Measurements from ENCODE around the gene SNRPN.

The SNRPN gene

GRCh38 chr15:24985224-24985623 lies 30.4 kb downstream of the SNRPN start:
- POLR2A ChIA-PET, result no interaction called here
- H3K4me3 ChIP-seq (ENCODE audit: low read depth, low read length), result no peak overlapping the region
- CTCF ChIA-PET, result no interaction called here
- TF ChIP-seq, protein P1, sequence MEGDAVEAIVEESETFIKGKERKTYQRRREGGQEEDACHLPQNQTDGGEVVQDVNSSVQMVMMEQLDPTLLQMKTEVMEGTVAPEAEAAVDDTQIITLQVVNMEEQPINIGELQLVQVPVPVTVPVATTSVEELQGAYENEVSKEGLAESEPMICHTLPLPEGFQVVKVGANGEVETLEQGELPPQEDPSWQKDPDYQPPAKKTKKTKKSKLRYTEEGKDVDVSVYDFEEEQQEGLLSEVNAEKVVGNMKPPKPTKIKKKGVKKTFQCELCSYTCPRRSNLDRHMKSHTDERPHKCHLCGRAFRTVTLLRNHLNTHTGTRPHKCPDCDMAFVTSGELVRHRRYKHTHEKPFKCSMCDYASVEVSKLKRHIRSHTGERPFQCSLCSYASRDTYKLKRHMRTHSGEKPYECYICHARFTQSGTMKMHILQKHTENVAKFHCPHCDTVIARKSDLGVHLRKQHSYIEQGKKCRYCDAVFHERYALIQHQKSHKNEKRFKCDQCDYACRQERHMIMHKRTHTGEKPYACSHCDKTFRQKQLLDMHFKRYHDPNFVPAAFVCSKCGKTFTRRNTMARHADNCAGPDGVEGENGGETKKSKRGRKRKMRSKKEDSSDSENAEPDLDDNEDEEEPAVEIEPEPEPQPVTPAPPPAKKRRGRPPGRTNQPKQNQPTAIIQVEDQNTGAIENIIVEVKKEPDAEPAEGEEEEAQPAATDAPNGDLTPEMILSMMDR (IDR thresholded peaks at IDR 0.05; ENCODE audit: insufficient read depth, low read length, missing control alignments), result no peak
- DNase-seq (ENCODE audit: low read depth, low spot score), result no peak

DNA sequence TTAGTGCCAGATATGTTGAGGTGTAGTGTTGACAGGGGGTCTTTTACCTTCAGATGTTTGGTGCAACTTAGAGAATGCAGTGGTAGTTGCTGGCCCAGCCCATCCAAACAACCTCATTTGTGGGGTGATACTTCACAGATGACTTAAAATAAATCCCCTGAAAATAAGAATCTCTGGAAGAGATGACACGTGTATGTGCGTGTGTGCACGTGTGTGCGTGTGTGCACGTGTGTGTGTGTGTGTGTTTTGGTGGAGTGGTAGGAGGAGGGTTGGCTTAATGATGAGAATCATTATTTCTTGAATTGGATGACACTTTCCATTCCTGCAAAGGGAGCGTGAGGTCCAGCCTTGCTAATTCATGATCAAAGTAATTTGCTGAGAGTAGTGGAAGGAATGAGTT lies 31.9 kb downstream of the SNRPN start:
- CTCF ChIA-PET, result no interaction called here
- H3K4me3 ChIP-seq (ENCODE audit: low read depth, low read length), result no peak overlapping the region
- POLR2A ChIA-PET, result no interaction called here
- TF ChIP-seq, protein P1 (IDR thresholded peaks at IDR 0.05; ENCODE audit: insufficient read depth, low read length, missing control alignments), result no peak
- DNase-seq (ENCODE audit: low read depth, low spot score), result no peak

GRCh38 chr15:25019434-25019833 lies 64.6 kb downstream of the SNRPN start:
- POLR2A ChIA-PET, result no interaction called here
- CTCF ChIA-PET, result no interaction called here
- H3K4me3 ChIP-seq (ENCODE audit: low read depth, low read length), result no peak overlapping the region
- TF ChIP-seq, protein P1 (IDR thresholded peaks at IDR 0.05; ENCODE audit: insufficient read depth, low read length, missing control alignments), result no peak
- no peak for DNase-seq (ENCODE audit: low read depth, low spot score)

DNA sequence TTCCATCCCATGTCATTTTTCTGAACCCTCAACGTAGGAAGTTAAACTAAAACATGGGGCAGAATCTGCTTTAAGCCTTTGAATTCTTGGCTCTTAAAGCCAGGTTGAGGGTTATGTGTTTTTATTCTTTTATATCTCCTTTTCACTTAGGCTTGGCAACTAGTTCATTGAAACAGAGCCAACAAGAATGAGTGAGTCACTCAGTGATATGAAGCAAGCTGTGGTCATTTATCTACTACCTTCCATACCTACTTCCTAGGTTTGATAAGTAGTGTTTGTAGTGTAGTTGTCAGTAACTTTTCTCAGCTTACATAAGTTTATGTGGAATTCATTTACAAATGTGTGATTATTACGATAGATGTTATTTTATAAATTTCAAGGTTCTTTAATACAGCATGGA lies 67.4 kb downstream of the SNRPN start:
- H3K4me3 ChIP-seq (ENCODE audit: low read depth, low read length), result no peak overlapping the region
- TF ChIP-seq, protein P1 (IDR thresholded peaks at IDR 0.05; ENCODE audit: insufficient read depth, low read length, missing control alignments), result no peak
- CTCF ChIA-PET, result no interaction called here
- no peak for DNase-seq (ENCODE audit: low read depth, low spot score)
- POLR2A ChIA-PET, result no interaction called here
